Sigmoid colon (tissue), 4 donors: ENCODE data around the gene PRPF18.

ENCODE experiments used
- EP300 ChIP-seq, 4 donors: sonication (generic); formaldehyde crosslinking; IDR thresholded peaks; one replicate each; pipeline ENCODE4 v1.6.1; 2017; ENCODE audit warnings: antibody characterized with exemption in 4 of 4
- POLR2A ChIP-seq, 2 donors: fragments of 450-650 bp; IDR thresholded peaks; one replicate each; pipeline ENCODE4 v1.6.1; 2016; ENCODE audit warnings: antibody characterized with exemption in 2 of 2, mild to moderate bottlenecking in 2 of 2, moderate library complexity in 2 of 2
- POLR2AphosphoS5 ChIP-seq, 4 donors: sonication (generic); formaldehyde crosslinking; IDR thresholded peaks; one replicate each; pipeline ENCODE4 v1.6.1; 2017; ENCODE audit warnings: antibody characterized with exemption in 4 of 4
- TF ChIP-seq, protein P1 (sequence below), 4 experiments: fragments of 450-650 bp in 3 of 4; fragments of 200-600 bp in 1 of 4; IDR thresholded peaks; one replicate each; pipeline ENCODE4 v1.5.1; 2016 to 2019; ENCODE audit warnings: antibody characterized with exemption in 4 of 4, mild to moderate bottlenecking in 3 of 4, moderate library complexity in 2 of 4

DNA sequence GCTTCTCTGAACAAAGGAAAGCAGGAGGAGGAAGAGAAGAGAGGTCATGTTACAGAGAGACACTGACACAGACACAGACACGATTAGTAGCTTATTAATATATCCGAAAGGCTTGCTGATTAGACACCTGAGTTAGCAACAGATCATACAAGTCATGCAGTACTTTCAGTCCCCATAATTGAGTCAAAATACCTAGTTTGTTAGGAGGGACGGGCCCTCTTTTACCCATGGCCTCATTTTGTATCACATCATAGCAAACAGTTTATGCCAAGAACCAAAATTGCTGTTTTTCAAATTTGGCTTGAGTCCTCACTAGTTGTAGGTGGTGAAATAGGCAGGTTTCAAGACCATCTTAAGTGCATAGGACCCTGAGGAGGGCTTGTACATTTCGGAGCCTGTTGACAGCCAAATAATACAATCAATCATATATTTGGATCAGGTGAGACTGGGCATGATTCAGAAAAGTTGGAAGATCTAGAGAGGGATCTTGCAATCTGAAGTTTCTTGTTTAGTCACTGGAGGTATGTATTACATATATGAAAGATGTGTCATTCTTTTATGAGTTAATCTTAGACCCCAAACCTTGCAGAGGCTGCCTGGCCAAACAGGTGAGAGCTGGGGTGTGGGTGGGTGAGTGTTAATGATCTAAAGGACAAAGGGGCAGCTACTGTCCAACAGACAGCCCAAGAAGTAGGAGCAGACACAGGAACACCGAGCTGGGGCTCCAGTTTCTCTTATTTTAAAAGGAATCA, 65.4 kb downstream of the PRPF18 start:
- TF ChIP-seq, protein P1, sequence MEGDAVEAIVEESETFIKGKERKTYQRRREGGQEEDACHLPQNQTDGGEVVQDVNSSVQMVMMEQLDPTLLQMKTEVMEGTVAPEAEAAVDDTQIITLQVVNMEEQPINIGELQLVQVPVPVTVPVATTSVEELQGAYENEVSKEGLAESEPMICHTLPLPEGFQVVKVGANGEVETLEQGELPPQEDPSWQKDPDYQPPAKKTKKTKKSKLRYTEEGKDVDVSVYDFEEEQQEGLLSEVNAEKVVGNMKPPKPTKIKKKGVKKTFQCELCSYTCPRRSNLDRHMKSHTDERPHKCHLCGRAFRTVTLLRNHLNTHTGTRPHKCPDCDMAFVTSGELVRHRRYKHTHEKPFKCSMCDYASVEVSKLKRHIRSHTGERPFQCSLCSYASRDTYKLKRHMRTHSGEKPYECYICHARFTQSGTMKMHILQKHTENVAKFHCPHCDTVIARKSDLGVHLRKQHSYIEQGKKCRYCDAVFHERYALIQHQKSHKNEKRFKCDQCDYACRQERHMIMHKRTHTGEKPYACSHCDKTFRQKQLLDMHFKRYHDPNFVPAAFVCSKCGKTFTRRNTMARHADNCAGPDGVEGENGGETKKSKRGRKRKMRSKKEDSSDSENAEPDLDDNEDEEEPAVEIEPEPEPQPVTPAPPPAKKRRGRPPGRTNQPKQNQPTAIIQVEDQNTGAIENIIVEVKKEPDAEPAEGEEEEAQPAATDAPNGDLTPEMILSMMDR (IDR thresholded peaks at IDR 0.05): no peak
- TF ChIP-seq POLR2AphosphoS5 (IDR thresholded peaks at IDR 0.05): no peak
- no peak for TF ChIP-seq POLR2A (IDR thresholded peaks at IDR 0.05)
- TF ChIP-seq EP300 (IDR thresholded peaks at IDR 0.05): no peak
